Cardiac muscle cell (in vitro differentiated cells and primary cell): ENCODE measurements around the gene FAM204A. TPM values are rescaled to one million over a fixed set of nuclear protein-coding genes. Genes with fewer than 3 reads are reported as not detected.

ENCODE experiments used
- DNase-seq, 2 donors: peaks; one replicate each; pipeline versions ENCODE4 v3.0.0 to v3.0.0-alpha.2; 2010 to 2017; ENCODE audit warnings: low read depth in 1 of 2, low spot score in 1 of 2
- H3K27ac ChIP-seq: fragments of 200-600 bp; sonication (generic); 2 replicates; pipeline ENCODE4 v1.5.1; 2016
- H3K27me3 ChIP-seq: fragments of 200-600 bp; sonication (generic); 2 replicates; pipeline ENCODE4 v1.6.0; 2016; ENCODE audit warnings: control low read depth
- H3K36me3 ChIP-seq: fragments of 200-600 bp; sonication (generic); 2 replicates; pipeline ENCODE4 v1.5.1; 2016; ENCODE audit warnings: control low read depth
- H3K4me1 ChIP-seq: fragments of 200-600 bp; sonication (generic); 2 replicates; pipeline ENCODE4 v1.8.1; 2017; ENCODE audit warnings: low read depth, mild to moderate bottlenecking, mixed run types
- H3K4me3 ChIP-seq: fragments of 200-600 bp; sonication (generic); 2 replicates; pipeline ENCODE4 v1.5.1; 2016; ENCODE audit warnings: mild to moderate bottlenecking
- H3K9me3 ChIP-seq: fragments of 200-600 bp; sonication (generic); 2 replicates; pipeline ENCODE4 v1.5.1; 2017; ENCODE audit warnings: low read depth, mild to moderate bottlenecking, control low read depth
- polyA plus RNA-seq: library from polyadenylated mRNA; unstranded; fragments of >200 nt; fragmentation: Nextera tagmentation; extraction: Ambion mirVana; gene quantifications from 2 replicates; pipeline ENCODE4 v1.2.1, GENCODE V29; 2016
- total RNA-seq: library from RNA; depleted of rRNA; stranded (reverse); fragments of >200 nt; gene quantifications from 2 replicates; pipeline ENCODE4 v1.2.3, GENCODE V29; 2016
- TF ChIP-seq, protein P1 (sequence below): IDR thresholded peaks from 2 replicates; pipeline ENCODE4 v1.5.1; 2012; ENCODE audit warnings: low read depth, mild to moderate bottlenecking, low read length

The FAM204A gene
- total and polyA plus RNA-seq, 2 experiments from 2014 or later, result 39.5 to 49.5 TPM

- H3K36me3 ChIP-seq, result no peaks in the 10 kb centered on the region
- TF ChIP-seq, protein P1, sequence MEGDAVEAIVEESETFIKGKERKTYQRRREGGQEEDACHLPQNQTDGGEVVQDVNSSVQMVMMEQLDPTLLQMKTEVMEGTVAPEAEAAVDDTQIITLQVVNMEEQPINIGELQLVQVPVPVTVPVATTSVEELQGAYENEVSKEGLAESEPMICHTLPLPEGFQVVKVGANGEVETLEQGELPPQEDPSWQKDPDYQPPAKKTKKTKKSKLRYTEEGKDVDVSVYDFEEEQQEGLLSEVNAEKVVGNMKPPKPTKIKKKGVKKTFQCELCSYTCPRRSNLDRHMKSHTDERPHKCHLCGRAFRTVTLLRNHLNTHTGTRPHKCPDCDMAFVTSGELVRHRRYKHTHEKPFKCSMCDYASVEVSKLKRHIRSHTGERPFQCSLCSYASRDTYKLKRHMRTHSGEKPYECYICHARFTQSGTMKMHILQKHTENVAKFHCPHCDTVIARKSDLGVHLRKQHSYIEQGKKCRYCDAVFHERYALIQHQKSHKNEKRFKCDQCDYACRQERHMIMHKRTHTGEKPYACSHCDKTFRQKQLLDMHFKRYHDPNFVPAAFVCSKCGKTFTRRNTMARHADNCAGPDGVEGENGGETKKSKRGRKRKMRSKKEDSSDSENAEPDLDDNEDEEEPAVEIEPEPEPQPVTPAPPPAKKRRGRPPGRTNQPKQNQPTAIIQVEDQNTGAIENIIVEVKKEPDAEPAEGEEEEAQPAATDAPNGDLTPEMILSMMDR, result no peak
- DNase-seq, result no peak
- H3K4me3 ChIP-seq, result no peak overlapping the region
- no peaks in the 10 kb centered on the region for H3K9me3 ChIP-seq
- H3K27me3 ChIP-seq, result no peaks in the 10 kb centered on the region
- no peak overlapping the region for H3K27ac ChIP-seq
- H3K4me1 ChIP-seq, result no peaks in the 10 kb centered on the region
Measured at GRCh38 chr10:118298787-118299186, 43.3 kb downstream of the FAM204A start.

DNA sequence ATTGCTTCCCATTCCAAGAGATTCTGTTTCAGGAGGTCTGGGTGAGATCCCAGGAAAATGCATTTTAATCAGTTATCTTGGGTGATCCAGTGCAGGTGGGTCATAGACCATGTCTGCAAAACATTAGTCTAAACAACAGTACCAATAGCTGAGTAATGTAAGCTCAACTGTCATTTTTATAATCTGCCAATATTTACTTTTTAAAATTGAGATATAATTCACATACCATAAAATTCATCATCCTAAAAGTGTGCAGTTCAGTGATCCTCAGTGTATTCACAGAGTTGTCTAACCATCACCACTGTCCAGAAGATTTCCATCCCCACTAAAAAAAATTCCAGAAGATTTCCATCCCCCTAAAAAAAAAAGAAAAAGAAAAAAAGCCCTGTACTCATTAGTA lies 51.0 kb downstream of the FAM204A start:
- Histone ChIP-seq H3K27me3 (peaks cover 4% of the 10 kb centered on the region), H3K4me1 (no peaks in the 10 kb centered on the region)
- DNase-seq, result no peak

DNA sequence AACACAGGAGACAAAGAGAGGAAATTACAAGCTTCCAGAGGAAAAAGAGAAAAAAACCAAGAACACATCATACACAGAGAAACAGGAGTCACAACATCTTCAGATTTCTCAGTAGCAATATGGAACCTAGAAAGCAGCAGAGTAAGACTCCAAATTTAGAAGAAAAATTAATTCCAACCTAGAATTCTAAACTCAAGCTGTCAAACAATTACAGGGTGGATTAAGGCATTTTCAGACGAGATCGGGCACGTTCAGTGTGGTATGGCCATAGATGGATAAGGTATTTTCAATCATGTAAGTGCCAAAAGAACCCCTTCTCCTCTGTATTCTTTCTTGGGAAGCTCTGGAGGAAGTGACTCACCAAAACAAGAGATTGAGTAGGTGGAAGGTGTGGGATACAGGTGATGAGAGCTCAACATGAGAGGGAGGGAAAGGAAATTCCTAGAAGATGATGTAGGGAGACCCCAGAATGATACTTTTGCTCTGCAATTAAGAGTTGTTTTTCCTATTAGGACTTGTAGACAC lies 51.6 kb downstream of the FAM204A start:
- H3K4me3 ChIP-seq, result no peak overlapping the region
- no peaks in the 10 kb centered on the region for H3K9me3 ChIP-seq
- H3K27ac ChIP-seq, result no peak overlapping the region
- peaks cover 4% of the 10 kb centered on the region for H3K27me3 ChIP-seq
- no peaks in the 10 kb centered on the region for H3K4me1 ChIP-seq
- no peak for DNase-seq
- H3K36me3 ChIP-seq, result no peaks in the 10 kb centered on the region
- TF ChIP-seq, protein P1, result no peak

More for the DNA sequence above, 51.0 kb downstream of the FAM204A start:
- H3K36me3 ChIP-seq, result no peaks in the 10 kb centered on the region
- H3K9me3 ChIP-seq, result no peaks in the 10 kb centered on the region
- H3K27ac ChIP-seq, result no peak overlapping the region
- no peak overlapping the region for H3K4me3 ChIP-seq
- TF ChIP-seq, protein P1, result no peak

GRCh38 chr10:118287076-118287806 lies 54.9 kb downstream of the FAM204A start:
- H3K27ac ChIP-seq, result no peak overlapping the region
- H3K4me1 ChIP-seq, result no peaks in the 10 kb centered on the region
- H3K27me3 ChIP-seq, result peaks cover 4% of the 10 kb centered on the region
- no peak overlapping the region for H3K4me3 ChIP-seq
- TF ChIP-seq, protein P1, result no peak
- H3K9me3 ChIP-seq, result no peaks in the 10 kb centered on the region
- no peak for DNase-seq
- no peaks in the 10 kb centered on the region for H3K36me3 ChIP-seq

GRCh38 chr10:118286051-118286838 lies 55.9 kb downstream of the FAM204A start:
- no peaks in the 10 kb centered on the region for H3K4me1 ChIP-seq
- no peak for DNase-seq
- H3K36me3 ChIP-seq, result no peaks in the 10 kb centered on the region
- H3K9me3 ChIP-seq, result no peaks in the 10 kb centered on the region
- H3K27ac ChIP-seq, result no peak overlapping the region
- TF ChIP-seq, protein P1, result no peak
- H3K27me3 ChIP-seq, result peaks cover 5% of the 10 kb centered on the region
- no peak overlapping the region for H3K4me3 ChIP-seq
